Kidney epithelial cell (primary cell): ENCODE data around the gene RTTN. TPM values are rescaled to one million over a fixed set of nuclear protein-coding genes. Genes with fewer than 3 reads are reported as not detected.
A peak's percentile ranks its signal among the peaks of the same experiment; 100 is the strongest.

Experiments
- DNase-seq: peaks from one replicate; pipeline ENCODE4 v3.0.0-alpha.2; 2010; ENCODE audit warnings: low read depth
- H3K27me3 ChIP-seq: 2 replicates; pipeline ENCODE4 v1.6.0; 2011; ENCODE audit warnings: low read length; ENCODE audit not compliant: control insufficient read depth, insufficient read depth
- H3K36me3 ChIP-seq: 2 replicates; pipeline ENCODE4 v1.5.1; 2011; ENCODE audit warnings: low read length; ENCODE audit not compliant: control insufficient read depth, insufficient read depth
- H3K4me3 ChIP-seq: 2 replicates; pipeline ENCODE4 v1.5.1; 2011; ENCODE audit warnings: low read depth, mild to moderate bottlenecking, control low read depth, low read length
- total RNA-seq: library from RNA; depleted of rRNA; stranded (reverse); fragments of >200 nt; gene quantifications from 2 replicates; pipeline ENCODE4 v1.2.3, GENCODE V29; 2015
- TF ChIP-seq, protein P1 (sequence below): IDR thresholded peaks from 2 replicates; pipeline ENCODE4 v1.5.1; 2011; ENCODE audit warnings: mild to moderate bottlenecking, moderate library complexity, low read length, control low read depth, inconsistent platforms; ENCODE audit not compliant: insufficient read depth, poor library complexity, severe bottlenecking

The RTTN gene
- total RNA-seq, 1 donor from 2014 or later, result 7.2 TPM

DNA sequence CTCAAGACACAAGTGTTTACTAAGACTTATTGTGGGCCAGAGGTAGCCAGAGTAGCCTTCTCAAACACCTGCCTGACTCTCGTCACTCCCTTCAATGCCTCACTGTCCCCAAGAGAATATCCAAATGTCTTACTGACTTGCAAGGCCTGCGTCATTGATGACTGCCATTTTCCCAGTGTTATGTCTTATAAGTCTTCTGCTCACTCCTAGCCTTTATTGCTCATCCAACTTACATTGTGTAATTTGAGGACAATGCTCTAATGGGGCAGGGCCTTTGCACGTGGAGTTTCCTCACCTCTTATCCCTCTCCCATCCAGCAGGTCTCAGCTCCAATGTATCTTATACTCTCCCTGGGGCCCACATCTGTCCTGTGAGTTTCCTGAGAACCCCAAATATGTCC is 247.7 kb downstream of the RTTN start:
- H3K27me3 ChIP-seq, result no peaks in the 10 kb centered on the region
- TF ChIP-seq, protein P1, sequence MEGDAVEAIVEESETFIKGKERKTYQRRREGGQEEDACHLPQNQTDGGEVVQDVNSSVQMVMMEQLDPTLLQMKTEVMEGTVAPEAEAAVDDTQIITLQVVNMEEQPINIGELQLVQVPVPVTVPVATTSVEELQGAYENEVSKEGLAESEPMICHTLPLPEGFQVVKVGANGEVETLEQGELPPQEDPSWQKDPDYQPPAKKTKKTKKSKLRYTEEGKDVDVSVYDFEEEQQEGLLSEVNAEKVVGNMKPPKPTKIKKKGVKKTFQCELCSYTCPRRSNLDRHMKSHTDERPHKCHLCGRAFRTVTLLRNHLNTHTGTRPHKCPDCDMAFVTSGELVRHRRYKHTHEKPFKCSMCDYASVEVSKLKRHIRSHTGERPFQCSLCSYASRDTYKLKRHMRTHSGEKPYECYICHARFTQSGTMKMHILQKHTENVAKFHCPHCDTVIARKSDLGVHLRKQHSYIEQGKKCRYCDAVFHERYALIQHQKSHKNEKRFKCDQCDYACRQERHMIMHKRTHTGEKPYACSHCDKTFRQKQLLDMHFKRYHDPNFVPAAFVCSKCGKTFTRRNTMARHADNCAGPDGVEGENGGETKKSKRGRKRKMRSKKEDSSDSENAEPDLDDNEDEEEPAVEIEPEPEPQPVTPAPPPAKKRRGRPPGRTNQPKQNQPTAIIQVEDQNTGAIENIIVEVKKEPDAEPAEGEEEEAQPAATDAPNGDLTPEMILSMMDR, result no peak
- H3K36me3 ChIP-seq, result no peaks in the 10 kb centered on the region
- DNase-seq, result no peak
- H3K4me3 ChIP-seq, result no peak overlapping the region

DNA sequence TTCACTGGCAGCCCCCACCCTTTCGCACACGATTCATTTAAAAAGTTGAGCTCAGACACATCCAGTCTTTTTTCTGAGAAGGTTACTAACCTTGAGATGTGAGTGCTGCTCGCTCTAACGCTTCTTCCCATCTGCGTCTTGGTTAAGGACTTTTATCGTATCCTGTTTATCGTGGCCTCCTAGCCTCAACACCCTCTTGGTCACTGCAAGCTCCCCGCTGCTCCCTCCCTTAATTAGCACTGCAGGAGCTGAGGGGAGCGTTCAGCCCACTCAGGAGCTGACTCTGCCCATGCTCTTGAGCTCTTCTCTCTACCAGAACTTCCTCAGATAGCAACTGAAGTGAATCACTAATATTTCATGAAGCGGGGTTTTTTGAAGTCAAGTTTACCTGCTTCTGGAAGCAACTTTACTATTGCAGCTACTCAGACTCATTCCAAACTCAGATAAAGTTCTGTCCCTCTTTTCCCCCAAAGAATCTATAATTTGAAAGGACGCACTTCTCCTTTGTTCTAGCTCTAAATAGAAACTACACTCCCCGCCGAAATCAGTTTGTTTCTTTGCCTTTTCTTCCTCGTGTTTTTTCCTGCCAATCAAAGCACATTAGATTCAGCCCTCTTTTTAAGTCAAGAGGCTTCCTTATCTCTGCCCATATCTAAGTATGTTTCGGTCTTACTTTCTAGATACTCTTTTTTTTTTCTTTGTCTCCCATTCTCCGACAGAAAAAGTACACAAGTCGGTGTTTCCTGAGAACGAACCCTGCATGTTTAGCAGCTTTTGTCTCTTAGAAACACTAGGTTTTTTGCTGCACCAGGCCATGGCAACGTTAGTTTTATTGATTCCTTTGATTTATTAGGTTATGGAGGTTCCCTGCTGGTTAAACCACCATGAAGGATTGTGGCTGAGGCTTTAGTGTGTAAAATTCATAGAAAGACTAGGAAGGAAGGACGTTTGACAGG is 248.5 kb downstream of the RTTN start:
- H3K4me3 ChIP-seq, result no peak overlapping the region
- TF ChIP-seq, protein P1, result no peak
- H3K27me3 ChIP-seq, result no peaks in the 10 kb centered on the region
- no peaks in the 10 kb centered on the region for H3K36me3 ChIP-seq
- DNase-seq, result no peak

DNA sequence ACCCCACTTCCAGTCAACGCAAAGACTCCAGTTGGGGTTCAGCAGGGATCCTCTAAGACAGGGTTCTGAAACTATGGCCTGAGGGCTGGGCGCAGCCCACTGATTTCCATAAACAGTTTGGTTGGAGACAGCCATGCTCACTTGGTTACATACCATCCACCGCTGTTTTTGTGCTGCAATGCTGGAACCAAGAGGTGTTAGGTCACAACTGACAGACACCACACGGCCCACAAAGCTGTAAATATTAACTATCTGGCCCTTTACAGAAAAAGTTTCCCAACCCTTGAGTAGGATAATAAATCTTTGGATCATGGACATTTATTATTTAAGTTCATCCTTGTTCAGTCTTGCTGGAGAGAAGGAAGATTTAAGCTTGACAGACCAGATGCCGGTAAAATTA is 249.4 kb downstream of the RTTN start:
- H3K36me3 ChIP-seq, result no peaks in the 10 kb centered on the region
- no peak overlapping the region for H3K4me3 ChIP-seq
- peak; percentile 18 for DNase-seq
- H3K27me3 ChIP-seq, result no peaks in the 10 kb centered on the region
- TF ChIP-seq, protein P1, result no peak

- H3K36me3 ChIP-seq, result no peaks in the 10 kb centered on the region
- TF ChIP-seq, protein P1, result no peak
- H3K27me3 ChIP-seq, result no peaks in the 10 kb centered on the region
- no peak overlapping the region for H3K4me3 ChIP-seq
- DNase-seq, result no peak
Measured at GRCh38 chr18:69954719-69955480, 250.6 kb downstream of the RTTN start.

GRCh38 chr18:69953191-69953590 is 252.3 kb downstream of the RTTN start:
- no peaks in the 10 kb centered on the region for H3K27me3 ChIP-seq

More at GRCh38 chr18:69953191-69953590, 252.3 kb downstream of the RTTN start:
- no peak overlapping the region for H3K4me3 ChIP-seq
- DNase-seq, result no peak
- TF ChIP-seq, protein P1, result no peak
- no peaks in the 10 kb centered on the region for H3K36me3 ChIP-seq

Other genes starting within 250 kb of the RTTN start
- gene SOCS6, start 83.4 kb upstream of the RTTN start, total RNA-seq, result 24.5 and 26.0 TPM in 2 replicates